GM18868 (cell line): Measurements from ENCODE around the gene TBCD.

Experiments
- ATAC-seq: cut with Tn5 transposase; IDR thresholded peaks from one replicate; pipeline ENCODE4 v1.9.1; 2021; ENCODE audit warnings: mild to moderate bottlenecking, moderate library complexity; ENCODE audit not compliant: unreplicated experiment

TBCD gene

GRCh38 chr17:82808921-82809905 lies 57.3 kb downstream of the TBCD start:
- ATAC-seq: no peak

- ATAC-seq: no peak
Observed at GRCh38 chr17:82810644-82811430, 59.0 kb downstream of the TBCD start.

DNA sequence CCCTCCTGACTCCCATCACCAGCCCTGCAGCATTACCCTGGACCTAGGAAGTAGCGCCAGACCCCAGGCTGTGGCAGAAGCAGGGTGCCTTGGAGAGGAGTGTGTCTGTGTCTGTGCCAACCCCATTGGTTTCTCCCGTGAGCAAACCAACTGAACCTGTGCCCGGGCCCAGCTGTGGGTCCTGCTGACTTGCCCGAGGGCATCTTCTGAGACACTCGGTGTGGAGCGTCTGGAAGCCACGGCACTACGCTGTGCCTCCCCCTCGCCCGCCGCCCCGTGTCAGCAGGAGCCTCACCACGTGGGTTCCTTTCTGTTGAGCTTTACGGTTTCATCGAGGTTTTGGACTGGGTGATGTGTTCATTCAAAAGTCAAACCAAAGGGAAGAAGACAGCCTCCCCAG lies 60.2 kb downstream of the TBCD start:
- no peak for ATAC-seq

GRCh38 chr17:82812601-82813000 lies 60.7 kb downstream of the TBCD start:
- ATAC-seq: no peak

GRCh38 chr17:82813299-82814051 lies 61.6 kb downstream of the TBCD start:
- ATAC-seq: no peak

DNA sequence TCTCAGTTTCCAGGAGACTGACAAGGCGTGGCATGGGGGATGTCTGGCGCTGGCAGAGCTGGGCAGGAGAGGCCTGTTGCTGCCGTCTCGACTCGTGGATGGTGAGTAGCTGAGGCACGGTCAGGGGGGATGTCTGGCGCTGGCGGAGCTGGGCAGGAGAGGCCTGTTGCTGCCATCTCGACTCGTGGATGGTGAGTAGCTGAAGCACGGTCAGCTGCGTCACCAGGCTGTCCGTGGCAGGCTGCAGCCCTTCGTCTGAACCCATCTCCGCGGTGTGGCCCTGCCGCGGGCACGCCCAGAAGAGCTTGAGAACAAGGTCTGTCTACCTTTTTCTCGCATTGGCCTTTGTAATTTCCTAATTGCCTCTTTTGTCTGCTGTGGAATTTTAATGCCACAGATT lies 63.0 kb downstream of the TBCD start:
- no peak for ATAC-seq

GRCh38 chr17:82815354-82815753 lies 63.5 kb downstream of the TBCD start:
- ATAC-seq: no peak

GRCh38 chr17:82815790-82816305 lies 64.0 kb downstream of the TBCD start:
- ATAC-seq: no peak

GRCh38 chr17:82816358-82816757 lies 64.5 kb downstream of the TBCD start:
- no peak for ATAC-seq

DNA sequence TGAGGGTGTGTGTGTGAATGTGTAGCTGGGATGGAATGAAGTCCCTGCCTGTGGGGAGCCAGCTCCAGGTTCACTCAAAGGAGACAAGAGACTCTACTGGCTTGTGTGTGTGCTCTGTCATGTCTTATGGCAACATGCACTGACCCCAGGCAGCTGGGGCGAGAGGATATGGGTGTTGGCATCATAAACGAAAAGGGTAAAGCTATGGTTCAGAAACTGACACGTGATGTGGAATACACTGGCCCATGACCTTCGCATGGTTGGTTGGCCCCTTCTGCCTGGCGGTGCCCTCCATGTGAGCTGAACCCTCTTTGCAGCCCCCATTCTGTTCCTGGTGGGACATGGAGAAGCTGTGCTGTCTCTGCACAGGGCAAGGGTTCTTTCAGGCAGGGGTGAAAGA lies 66.1 kb downstream of the TBCD start:
- no peak for ATAC-seq

GRCh38 chr17:82820278-82821251 lies 68.7 kb downstream of the TBCD start:
- no peak for ATAC-seq

GRCh38 chr17:82821554-82821953 lies 69.7 kb downstream of the TBCD start:
- no peak for ATAC-seq

- no peak for ATAC-seq
Observed at GRCh38 chr17:82822281-82822680, 70.4 kb downstream of the TBCD start.

DNA sequence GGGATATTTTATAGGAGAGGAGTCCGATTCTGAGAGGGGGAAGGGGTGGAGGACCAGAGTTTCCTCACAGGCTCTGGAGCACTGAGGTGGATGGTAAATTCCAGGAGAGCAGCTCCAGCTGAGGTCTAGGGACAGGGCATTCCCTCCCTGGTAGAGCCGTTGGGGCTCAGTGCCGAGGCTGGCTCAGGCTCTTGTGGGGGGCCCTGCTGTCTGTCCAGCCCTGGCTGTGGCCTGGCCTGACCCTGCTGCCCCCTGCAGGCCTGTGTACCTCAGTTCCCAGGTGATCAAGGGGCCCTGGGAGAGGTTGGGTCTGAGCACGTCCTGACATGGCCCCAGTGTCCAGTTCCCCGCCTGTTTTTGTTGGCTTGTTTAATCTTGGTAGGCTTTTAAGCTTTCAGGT lies 71.1 kb downstream of the TBCD start:
- no peak for ATAC-seq

GRCh38 chr17:82825540-82826124 lies 73.8 kb downstream of the TBCD start:
- ATAC-seq: no peak

DNA sequence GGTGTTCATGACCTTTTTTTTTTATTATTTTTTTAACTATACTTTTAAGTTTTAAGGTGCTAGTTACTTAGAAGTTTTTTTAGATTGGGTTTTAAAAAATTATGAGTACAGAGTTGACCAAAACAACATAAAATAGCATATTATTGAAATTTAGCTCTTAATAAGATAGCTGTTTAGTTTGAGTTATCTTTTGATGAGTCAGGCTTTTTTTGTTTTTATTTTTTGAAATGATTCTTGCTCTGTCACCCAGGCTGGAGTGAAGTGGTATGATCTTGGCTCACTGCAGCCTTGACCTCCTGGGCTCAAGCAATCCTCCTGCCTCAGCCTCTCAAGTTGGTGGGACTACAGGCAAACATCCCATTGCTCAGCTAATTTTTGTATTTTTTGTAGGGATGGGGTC lies 74.3 kb downstream of the TBCD start:
- no peak for ATAC-seq

GRCh38 chr17:82826956-82827355 lies 75.1 kb downstream of the TBCD start:
- no peak for ATAC-seq

- ATAC-seq: no peak
Observed at GRCh38 chr17:82828875-82829487, 77.1 kb downstream of the TBCD start.

GRCh38 chr17:82830249-82830661 lies 78.4 kb downstream of the TBCD start:
- ATAC-seq: no peak
